ENCODE measurements around the gene BRCA2. TPM values are rescaled to one million over a fixed set of nuclear protein-coding genes. Genes with fewer than 3 reads are reported as not detected.
"Not testable (repeated sequence)": the region's sequence is repeated elsewhere in the genome, so short reads cannot be mapped to it uniquely, and the experiment has no call there.

BRCA2 gene
- total RNA-seq, 1 donor from 2014 or later: 16.7 TPM

DNA sequence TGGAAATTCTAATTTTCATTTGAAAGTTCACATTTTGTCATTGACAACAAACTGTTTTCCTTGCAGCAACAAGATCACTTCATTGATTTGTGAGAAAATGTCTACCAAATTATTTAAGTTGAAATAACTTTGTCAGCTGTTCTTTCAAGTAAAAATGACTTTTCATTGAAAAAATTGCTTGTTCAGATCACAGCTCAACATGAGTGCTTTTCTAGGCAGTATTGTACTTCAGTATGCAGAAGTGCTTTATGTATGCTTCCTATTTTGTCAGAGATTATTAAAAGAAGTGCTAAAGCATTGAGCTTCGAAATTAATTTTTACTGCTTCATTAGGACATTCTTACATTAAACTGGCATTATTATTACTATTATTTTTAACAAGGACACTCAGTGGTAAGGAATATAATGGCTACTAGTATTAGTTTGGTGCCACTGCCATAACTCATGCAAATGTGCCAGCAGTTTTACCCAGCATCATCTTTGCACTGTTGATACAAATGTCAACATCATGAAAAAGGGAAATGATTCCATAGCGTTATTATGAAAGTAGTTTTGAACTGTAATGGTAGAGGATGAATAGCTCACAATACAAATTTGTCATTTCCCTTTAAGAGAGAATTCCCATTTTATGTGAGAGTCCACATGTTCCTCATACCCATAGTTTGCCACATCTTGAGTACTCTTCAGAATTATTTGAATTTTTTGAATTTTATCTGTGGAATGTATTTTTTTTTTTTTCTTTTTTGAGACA, 2.6 kb downstream of the BRCA2 start:
- Mint-ChIP-seq H3K36me3 (ENCODE audit: low read depth) (peaks cover 25% of the 10 kb centered on the region), H3K27ac (no peak overlapping the region)

DNA sequence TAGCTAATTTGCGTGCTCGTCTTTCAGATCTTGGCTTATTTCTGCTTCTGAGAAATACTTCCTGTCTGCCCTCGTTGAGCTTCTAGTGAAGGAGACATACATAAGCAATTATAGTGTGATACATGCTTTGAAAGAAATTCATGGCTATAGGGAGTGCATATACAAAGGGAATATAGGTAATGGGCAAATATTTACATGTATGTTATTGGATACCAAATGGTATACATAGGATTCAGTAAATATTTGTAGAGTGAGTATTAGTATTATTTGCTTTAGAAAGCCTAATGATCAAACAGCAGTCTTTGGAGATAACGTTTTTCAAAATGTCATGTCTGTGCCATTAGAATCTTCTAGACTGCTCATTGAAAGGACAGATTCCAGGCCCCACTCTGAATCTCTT, 5.2 kb downstream of the BRCA2 start:
- peaks cover 35% of the 10 kb centered on the region for H3K36me3 Mint-ChIP-seq (ENCODE audit: low read depth)
- no peaks in the 10 kb centered on the region for H3K27me3 Mint-ChIP-seq (ENCODE audit: insufficient read depth)
- no peak for DNase-seq (ENCODE audit: low spot score)

More for the DNA sequence above, 2.6 kb downstream of the BRCA2 start:
- no peaks in the 10 kb centered on the region for H3K9me3 Mint-ChIP-seq
- no peak for DNase-seq (ENCODE audit: low spot score)
- peaks cover 51% of the 10 kb centered on the region for H3K4me1 Mint-ChIP-seq (ENCODE audit: low read depth)
- intact Hi-C loops (cut with micrococcal nuclease): loop anchor here (5.0 to 10.0 kb wide), 4 partner anchors 327 to 1507 kb away; no protein-coding TSS in a partner anchor
- peak overlapping the region; percentile 96 for H3K4me3 Mint-ChIP-seq
- no peaks in the 10 kb centered on the region for H3K27me3 Mint-ChIP-seq (ENCODE audit: insufficient read depth)

GRCh38 chr13:32323912-32324311, 8.6 kb downstream of the BRCA2 start:
- Mint-ChIP-seq H3K27me3 (ENCODE audit: insufficient read depth) (no peaks in the 10 kb centered on the region), H3K36me3 (ENCODE audit: low read depth) (peaks cover 36% of the 10 kb centered on the region), H3K4me1 (ENCODE audit: low read depth) (peaks cover 24% of the 10 kb centered on the region), H3K4me3 (no peak overlapping the region), H3K27ac (peak overlapping the region; percentile 32), H3K9me3 (no peaks in the 10 kb centered on the region)
- DNase-seq (ENCODE audit: low spot score): no peak
- intact Hi-C loops (cut with micrococcal nuclease): no loop called here

More for the DNA sequence above, 5.2 kb downstream of the BRCA2 start:
- peak overlapping the region; percentile 62 for H3K27ac Mint-ChIP-seq
- intact Hi-C loops (cut with micrococcal nuclease): no loop called here
- no peak overlapping the region for H3K4me3 Mint-ChIP-seq
- no peaks in the 10 kb centered on the region for H3K9me3 Mint-ChIP-seq
- H3K4me1 Mint-ChIP-seq (ENCODE audit: low read depth): peaks cover 42% of the 10 kb centered on the region

- H3K4me3 Mint-ChIP-seq: no peak overlapping the region
- H3K27me3 Mint-ChIP-seq (ENCODE audit: insufficient read depth): no peaks in the 10 kb centered on the region
- peaks cover 43% of the 10 kb centered on the region for H3K36me3 Mint-ChIP-seq (ENCODE audit: low read depth)
- no peak overlapping the region for H3K27ac Mint-ChIP-seq
- H3K9me3 Mint-ChIP-seq: no peaks in the 10 kb centered on the region
- H3K4me1 Mint-ChIP-seq (ENCODE audit: low read depth): peaks cover 9% of the 10 kb centered on the region
- intact Hi-C loops (cut with micrococcal nuclease): no loop called here
- no peak for DNase-seq (ENCODE audit: low spot score)
Measured at GRCh38 chr13:32330441-32330840, 15.1 kb downstream of the BRCA2 start.

DNA sequence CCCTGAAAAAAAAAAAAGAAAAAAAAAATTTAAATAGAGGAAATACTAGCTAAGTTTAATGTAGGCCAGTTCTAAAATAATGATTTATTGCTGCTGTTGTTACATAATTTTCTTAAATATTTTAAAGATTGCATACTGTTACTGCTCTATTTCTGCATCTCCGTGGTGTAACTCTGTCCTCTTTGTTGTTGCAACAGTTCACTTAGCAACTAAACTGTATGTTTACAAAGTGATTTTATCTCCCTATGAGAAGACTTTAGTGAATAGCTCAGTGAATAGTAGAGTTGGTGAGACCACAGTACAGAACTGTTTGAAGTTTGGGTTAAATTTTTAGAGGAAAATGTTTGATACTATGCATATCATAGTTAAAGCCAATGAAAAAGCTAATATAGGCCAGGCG, 19.4 kb downstream of the BRCA2 start:
- intact Hi-C loops (cut with micrococcal nuclease): no loop called here
- H3K4me1 Mint-ChIP-seq (ENCODE audit: low read depth): peaks cover 9% of the 10 kb centered on the region

DNA sequence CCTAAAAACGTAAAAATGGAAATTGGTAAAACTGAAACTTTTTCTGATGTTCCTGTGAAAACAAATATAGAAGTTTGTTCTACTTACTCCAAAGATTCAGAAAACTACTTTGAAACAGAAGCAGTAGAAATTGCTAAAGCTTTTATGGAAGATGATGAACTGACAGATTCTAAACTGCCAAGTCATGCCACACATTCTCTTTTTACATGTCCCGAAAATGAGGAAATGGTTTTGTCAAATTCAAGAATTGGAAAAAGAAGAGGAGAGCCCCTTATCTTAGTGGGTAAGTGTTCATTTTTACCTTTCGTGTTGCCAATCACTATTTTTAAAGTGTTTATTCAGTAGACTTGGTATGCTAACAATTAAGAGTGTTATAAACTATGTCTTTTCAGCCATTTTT, 25.6 kb downstream of the BRCA2 start:
- Mint-ChIP-seq H3K4me3 (no peak overlapping the region), H3K36me3 (ENCODE audit: low read depth) (peaks cover 36% of the 10 kb centered on the region), H3K27ac (no peak overlapping the region), H3K9me3 (peaks cover 11% of the 10 kb centered on the region), H3K27me3 (ENCODE audit: insufficient read depth) (no peaks in the 10 kb centered on the region), H3K4me1 (ENCODE audit: low read depth) (peaks cover 6% of the 10 kb centered on the region)
- DNase-seq (ENCODE audit: low spot score): no peak
- intact Hi-C loops (cut with micrococcal nuclease): no loop called here

More for the DNA sequence above, 19.4 kb downstream of the BRCA2 start:
- Mint-ChIP-seq H3K36me3 (ENCODE audit: low read depth) (peaks cover 67% of the 10 kb centered on the region), H3K27me3 (ENCODE audit: insufficient read depth) (no peaks in the 10 kb centered on the region), H3K9me3 (no peaks in the 10 kb centered on the region), H3K4me3 (no peak overlapping the region), H3K27ac (no peak overlapping the region)
- no peak for DNase-seq (ENCODE audit: low spot score)

DNA sequence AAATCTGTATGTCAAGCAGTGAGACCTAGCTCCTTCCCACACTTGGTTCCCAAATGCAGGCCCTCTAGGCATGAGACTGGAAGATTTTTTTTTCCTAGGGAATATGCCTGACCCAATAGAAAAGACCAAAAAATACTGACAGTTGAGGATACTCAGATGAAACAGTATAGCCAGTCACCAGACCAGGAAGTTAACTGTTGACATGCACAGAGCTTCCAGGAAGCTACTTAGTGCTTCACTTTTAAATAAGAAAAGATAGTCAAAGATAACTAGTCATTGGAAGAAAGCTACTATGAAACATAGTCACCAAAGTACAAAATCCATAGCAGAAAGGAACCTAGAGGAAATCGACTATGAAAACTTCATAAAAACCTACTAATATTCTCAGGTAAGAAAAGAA, 32.3 kb downstream of the BRCA2 start:
- Mint-ChIP-seq H3K9me3 (no peaks in the 10 kb centered on the region), H3K4me1 (ENCODE audit: low read depth) (peaks cover 24% of the 10 kb centered on the region), H3K4me3 (no peak overlapping the region), H3K27me3 (ENCODE audit: insufficient read depth) (no peaks in the 10 kb centered on the region), H3K36me3 (ENCODE audit: low read depth) (peaks cover 34% of the 10 kb centered on the region), H3K27ac (peak overlapping the region; percentile 50)
- intact Hi-C loops (cut with micrococcal nuclease): no loop called here
- no peak for DNase-seq (ENCODE audit: low spot score)

DNA sequence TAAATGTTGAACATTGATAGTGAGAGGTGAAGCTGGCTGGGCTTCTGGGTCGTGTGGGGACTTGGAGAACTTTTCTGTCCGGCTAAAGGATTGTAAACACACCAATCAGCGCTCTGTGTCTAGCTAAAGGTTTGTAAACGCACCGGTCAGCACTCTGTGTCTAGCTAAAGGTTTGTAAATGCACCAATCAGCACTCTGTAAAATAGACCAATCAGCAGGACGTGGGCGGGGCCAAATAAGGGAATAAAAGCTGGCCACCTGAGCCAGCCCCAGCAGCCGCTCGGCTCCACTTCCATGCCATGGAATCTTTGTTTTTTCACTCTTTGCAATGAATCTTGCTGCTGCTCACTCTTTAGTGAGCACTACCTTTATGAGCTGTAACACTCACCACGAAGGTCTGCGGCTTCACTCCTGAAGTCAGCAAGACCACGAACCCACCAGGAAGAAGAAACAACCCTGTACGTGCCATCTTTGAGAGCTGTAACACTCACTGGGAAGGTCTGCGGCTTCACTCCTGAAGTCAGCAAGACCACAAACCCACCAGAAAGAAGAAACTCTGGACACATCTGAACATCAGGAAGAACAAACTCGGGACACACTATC, 35.6 kb downstream of the BRCA2 start:
- DNase-seq (ENCODE audit: low spot score); intact Hi-C loops (cut with micrococcal nuclease); H3K4me3 Mint-ChIP-seq; H3K9me3 Mint-ChIP-seq; H3K27ac Mint-ChIP-seq; H3K27me3 Mint-ChIP-seq (ENCODE audit: insufficient read depth): not testable (repeated sequence)
- Mint-ChIP-seq H3K36me3 (ENCODE audit: low read depth) (peaks cover 34% of the 10 kb centered on the region), H3K4me1 (ENCODE audit: low read depth) (peaks cover 24% of the 10 kb centered on the region)

DNA sequence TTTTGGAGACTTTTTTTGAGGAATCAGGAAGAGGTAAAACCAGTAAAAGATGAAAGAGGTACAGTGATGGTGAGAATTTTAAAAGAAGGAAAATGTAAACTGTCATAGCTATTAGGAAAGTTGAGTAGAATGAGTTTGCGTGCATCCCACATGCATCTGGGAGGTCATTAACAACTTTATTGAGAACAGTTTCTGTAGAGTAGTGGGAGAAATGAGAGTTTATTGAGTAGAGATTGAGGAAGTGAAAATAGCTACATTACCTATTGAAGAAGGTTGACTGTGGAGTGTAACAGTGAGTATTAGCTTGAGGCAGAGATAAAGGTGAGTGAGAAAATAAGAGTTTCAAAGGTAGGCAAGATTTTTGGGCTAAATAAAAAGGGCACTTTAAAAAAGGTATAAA, 38.7 kb downstream of the BRCA2 start:
- no peaks in the 10 kb centered on the region for H3K27me3 Mint-ChIP-seq (ENCODE audit: insufficient read depth)
- intact Hi-C loops (cut with micrococcal nuclease): no loop called here
- H3K4me1 Mint-ChIP-seq (ENCODE audit: low read depth): peaks cover 9% of the 10 kb centered on the region
- no peaks in the 10 kb centered on the region for H3K9me3 Mint-ChIP-seq
- peaks cover 20% of the 10 kb centered on the region for H3K36me3 Mint-ChIP-seq (ENCODE audit: low read depth)
- no peak overlapping the region for H3K4me3 Mint-ChIP-seq
- no peak overlapping the region for H3K27ac Mint-ChIP-seq
- no peak for DNase-seq (ENCODE audit: low spot score)

DNA sequence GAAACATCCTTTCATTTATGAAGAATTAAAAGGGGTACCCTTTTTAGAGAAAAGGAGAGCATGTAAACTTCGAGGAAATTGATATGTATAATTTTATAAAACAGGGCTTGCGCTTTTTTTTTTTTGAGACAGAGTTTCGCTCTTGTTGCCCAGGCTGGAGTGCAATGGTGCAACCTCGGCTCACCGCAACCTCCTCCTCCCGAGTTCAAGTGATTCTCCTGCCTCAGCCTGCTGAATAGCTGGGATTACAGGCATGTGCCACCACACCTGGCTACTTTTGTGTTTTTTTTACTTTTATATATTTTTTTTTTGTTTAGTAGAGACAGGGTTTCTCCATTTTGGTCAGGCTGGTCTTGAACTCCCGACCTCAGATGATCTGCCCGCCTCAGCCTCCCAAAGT, 40.6 kb downstream of the BRCA2 start:
- intact Hi-C loops (cut with micrococcal nuclease); H3K27me3 Mint-ChIP-seq (ENCODE audit: insufficient read depth); H3K4me1 Mint-ChIP-seq (ENCODE audit: low read depth); H3K4me3 Mint-ChIP-seq; H3K9me3 Mint-ChIP-seq; DNase-seq (ENCODE audit: low spot score); H3K27ac Mint-ChIP-seq: not testable (repeated sequence)
- peaks cover 11% of the 10 kb centered on the region for H3K36me3 Mint-ChIP-seq (ENCODE audit: low read depth)

- peaks cover 12% of the 10 kb centered on the region for H3K36me3 Mint-ChIP-seq (ENCODE audit: low read depth)
- H3K27ac Mint-ChIP-seq: no peak overlapping the region
Measured at GRCh38 chr13:32362574-32362973, 47.3 kb downstream of the BRCA2 start.

GRCh38 chr13:32370805-32371204, 55.5 kb downstream of the BRCA2 start:
- H3K27ac Mint-ChIP-seq: no peak overlapping the region
- no peaks in the 10 kb centered on the region for H3K9me3 Mint-ChIP-seq
- intact Hi-C loops (cut with micrococcal nuclease): no loop called here
- H3K27me3 Mint-ChIP-seq (ENCODE audit: insufficient read depth): no peaks in the 10 kb centered on the region
- H3K36me3 Mint-ChIP-seq (ENCODE audit: low read depth): peaks cover 46% of the 10 kb centered on the region
- H3K4me3 Mint-ChIP-seq: no peak overlapping the region
- DNase-seq (ENCODE audit: low spot score): no peak
- H3K4me1 Mint-ChIP-seq (ENCODE audit: low read depth): peaks cover 5% of the 10 kb centered on the region

More at GRCh38 chr13:32362574-32362973, 47.3 kb downstream of the BRCA2 start:
- no peak for DNase-seq (ENCODE audit: low spot score)
- Mint-ChIP-seq H3K27me3 (ENCODE audit: insufficient read depth) (no peaks in the 10 kb centered on the region), H3K4me1 (ENCODE audit: low read depth) (no peaks in the 10 kb centered on the region), H3K4me3 (no peak overlapping the region), H3K9me3 (no peaks in the 10 kb centered on the region)
- intact Hi-C loops (cut with micrococcal nuclease): no loop called here

- no peak for DNase-seq (ENCODE audit: low spot score)
- Mint-ChIP-seq H3K4me3 (no peak overlapping the region), H3K36me3 (ENCODE audit: low read depth) (peaks cover 35% of the 10 kb centered on the region), H3K9me3 (no peaks in the 10 kb centered on the region), H3K27ac (no peak overlapping the region), H3K27me3 (ENCODE audit: insufficient read depth) (no peaks in the 10 kb centered on the region), H3K4me1 (ENCODE audit: low read depth) (no peaks in the 10 kb centered on the region)
- intact Hi-C loops (cut with micrococcal nuclease): no loop called here
Measured at GRCh38 chr13:32376642-32377415, 61.5 kb downstream of the BRCA2 start.
